Measurements from ENCODE around the gene GALM. TPM values are rescaled to one million over a fixed set of nuclear protein-coding genes. Genes with fewer than 3 reads are reported as not detected.

Gene GALM
- total and polyA plus RNA-seq, 10 of the 15 experiments (the other 5 are each of a cell fraction or from before 2014, with no cell fraction given) = 1.1 to 4.0 (median 1.7) TPM

DNA sequence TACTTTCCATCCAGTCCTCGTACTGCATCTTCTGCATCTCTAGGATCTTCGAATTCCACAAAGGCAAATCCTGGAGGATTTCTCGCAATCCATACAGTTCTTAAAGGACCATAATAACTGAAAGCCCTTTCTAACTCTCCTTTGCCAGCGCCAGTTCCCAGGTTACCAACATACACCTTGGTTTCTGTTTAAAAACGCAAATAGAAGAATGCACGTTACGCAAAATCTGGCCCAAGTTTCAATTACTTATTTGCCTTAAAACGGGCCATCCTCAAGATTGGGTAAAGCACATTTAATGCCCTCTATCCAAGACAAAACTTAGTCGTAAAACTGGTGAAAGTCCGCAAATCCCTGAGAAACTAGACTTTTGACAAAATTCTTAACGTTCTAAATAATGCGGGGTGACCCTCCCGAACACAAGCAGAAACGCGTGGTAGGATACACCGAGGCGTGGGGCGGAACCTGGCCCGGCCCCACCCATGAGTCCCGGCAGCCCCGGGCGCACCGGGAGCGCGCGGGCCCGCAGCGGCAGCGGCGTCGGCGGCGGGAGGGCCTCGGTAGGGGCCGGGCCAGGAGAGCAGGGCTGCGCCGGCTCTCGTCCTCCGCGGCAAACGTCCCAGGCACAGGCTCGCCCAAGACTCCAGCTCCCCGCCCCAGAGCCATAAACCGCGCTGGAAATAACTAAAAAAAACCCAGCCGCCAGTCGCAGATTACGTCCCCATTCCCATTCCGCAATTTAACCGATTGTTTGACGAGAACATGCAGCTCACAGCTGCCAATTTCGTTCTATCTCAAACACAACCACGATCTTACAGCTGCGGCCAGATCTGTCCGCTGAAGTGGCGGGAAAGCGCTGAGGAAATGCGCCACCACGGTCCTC, 84.3 kb downstream of the GALM start (continued):
- TF ChIP-seq, protein P1, sequence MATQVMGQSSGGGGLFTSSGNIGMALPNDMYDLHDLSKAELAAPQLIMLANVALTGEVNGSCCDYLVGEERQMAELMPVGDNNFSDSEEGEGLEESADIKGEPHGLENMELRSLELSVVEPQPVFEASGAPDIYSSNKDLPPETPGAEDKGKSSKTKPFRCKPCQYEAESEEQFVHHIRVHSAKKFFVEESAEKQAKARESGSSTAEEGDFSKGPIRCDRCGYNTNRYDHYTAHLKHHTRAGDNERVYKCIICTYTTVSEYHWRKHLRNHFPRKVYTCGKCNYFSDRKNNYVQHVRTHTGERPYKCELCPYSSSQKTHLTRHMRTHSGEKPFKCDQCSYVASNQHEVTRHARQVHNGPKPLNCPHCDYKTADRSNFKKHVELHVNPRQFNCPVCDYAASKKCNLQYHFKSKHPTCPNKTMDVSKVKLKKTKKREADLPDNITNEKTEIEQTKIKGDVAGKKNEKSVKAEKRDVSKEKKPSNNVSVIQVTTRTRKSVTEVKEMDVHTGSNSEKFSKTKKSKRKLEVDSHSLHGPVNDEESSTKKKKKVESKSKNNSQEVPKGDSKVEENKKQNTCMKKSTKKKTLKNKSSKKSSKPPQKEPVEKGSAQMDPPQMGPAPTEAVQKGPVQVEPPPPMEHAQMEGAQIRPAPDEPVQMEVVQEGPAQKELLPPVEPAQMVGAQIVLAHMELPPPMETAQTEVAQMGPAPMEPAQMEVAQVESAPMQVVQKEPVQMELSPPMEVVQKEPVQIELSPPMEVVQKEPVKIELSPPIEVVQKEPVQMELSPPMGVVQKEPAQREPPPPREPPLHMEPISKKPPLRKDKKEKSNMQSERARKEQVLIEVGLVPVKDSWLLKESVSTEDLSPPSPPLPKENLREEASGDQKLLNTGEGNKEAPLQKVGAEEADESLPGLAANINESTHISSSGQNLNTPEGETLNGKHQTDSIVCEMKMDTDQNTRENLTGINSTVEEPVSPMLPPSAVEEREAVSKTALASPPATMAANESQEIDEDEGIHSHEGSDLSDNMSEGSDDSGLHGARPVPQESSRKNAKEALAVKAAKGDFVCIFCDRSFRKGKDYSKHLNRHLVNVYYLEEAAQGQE (IDR thresholded peaks at IDR 0.05; ENCODE audit: low read depth, low read length) = no peak

DNA sequence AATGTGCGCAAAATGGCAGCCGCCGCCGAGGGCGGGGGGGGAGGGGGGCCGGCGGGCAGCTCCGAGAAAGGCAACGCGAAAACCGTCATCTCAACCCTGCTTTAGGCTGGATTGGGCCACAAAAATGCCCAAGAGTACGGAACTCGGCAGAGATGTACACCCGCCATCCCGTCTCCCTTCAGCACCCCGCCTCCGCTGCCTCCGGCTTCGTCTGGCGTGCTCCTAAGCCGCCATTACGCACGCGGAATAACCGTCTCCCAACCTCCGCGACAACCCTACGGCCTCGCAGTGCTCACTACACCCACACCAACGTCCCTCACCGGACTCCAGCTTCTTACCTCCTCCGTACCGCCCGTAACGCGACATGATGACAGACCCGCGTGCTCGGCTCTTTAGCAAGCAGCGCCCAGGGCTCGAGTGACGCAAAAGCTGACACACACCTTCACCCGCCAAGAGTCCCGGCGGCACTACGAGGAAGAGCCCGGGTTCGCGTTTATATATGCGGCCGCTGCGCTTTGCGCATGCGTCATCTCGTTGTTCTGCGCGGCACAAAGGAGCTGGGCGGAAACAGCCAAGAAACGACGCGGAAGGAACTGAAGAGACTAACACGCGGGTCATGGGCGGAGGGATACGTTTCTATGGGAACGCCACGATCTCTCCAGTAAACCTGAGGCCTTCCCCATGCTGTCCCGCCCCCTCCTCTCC, 85.1 kb downstream of the GALM start, which contains the start of gene SRSF7:
TSS of gene SRSF7 (minus strand) at position 471 of the 705 bp plus-strand sequence. CDS start at position 366, 105 bp downstream.
- ChIA-PET RAD21 (ENCODE audit: unreplicated experiment) (interaction anchor here (0.6 to 2.0 kb wide), 9 partner anchors 11 to 388 kb away, joined by 3 to 10 read pairs (median 3); partner anchors contain the start of gene GALM), POLR2A (interaction anchor here (0.6 to 2.4 kb wide), 20 partner anchors 9 to 378 kb away, joined by 3 to 12 read pairs (median 4); partner anchors contain the start of genes DHX57 and MORN2), CTCF (interaction anchor here (0.8 to 1.8 kb wide), 6 partner anchors 9 to 194 kb away, joined by 3 to 9 read pairs (median 4); no protein-coding TSS in a partner anchor), SMC1A (ENCODE audit: uncharacterized antibody, unreplicated experiment) (interaction anchor here (0.6 to 1.5 kb wide), 5 partner anchors 12 to 345 kb away, joined by 3 to 5 read pairs (median 4); no protein-coding TSS in a partner anchor)
- peaks cover 51% of the 10 kb centered on the region for H3K79me2 ChIP-seq (ENCODE audit: control insufficient read depth, insufficient read depth, low read length)
- DNase-seq (ENCODE audit: low read depth, low spot score) = peak; percentile 93
- H3K4me1 ChIP-seq (ENCODE audit: control insufficient read depth, insufficient read depth, low read length) = no peaks in the 10 kb centered on the region; the same call in 1 of the 2 replicates
- peak within 1 kb of the TSS; percentile 97 for H3K27ac ChIP-seq (ENCODE audit: control insufficient read depth, insufficient read depth)
- intact Hi-C loops (cut with micrococcal nuclease; ENCODE audit: unreplicated experiment) (no loop called here), in situ Hi-C loops (cut with MboI) (no loop called here)
- peak within 1 kb of the TSS; percentile 68 for H3K4me2 ChIP-seq (ENCODE audit: control insufficient read depth, insufficient read depth)
- peak within 1 kb of the TSS; percentile 97 for H3K9ac ChIP-seq (ENCODE audit: control insufficient read depth, insufficient read depth, low read length)
- H2AFZ ChIP-seq (ENCODE audit: control insufficient read depth, low read depth, low read length) = peak within 1 kb of the TSS; percentile 97
- no peaks in the 10 kb centered on the region for H3K9me3 ChIP-seq (replicated peaks; ENCODE audit: control insufficient read depth, insufficient read depth, low read length)
- H3K27me3 ChIP-seq (replicated peaks in 1 of 2; ENCODE audit: control insufficient read depth in 2 of 2, insufficient read depth in 2 of 2, low read length in 1 of 2) = no peaks in the 10 kb centered on the region
- FAIRE-seq = peak; percentile 92
- H4K20me1 ChIP-seq (ENCODE audit: control insufficient read depth, insufficient read depth) = peaks cover 2% of the 10 kb centered on the region; the same call in 1 of the 2 replicates
- ATAC-seq = peak; percentile 84
- peak within 1 kb of the TSS; percentile 95 for H3K4me3 ChIP-seq
- peaks cover 8 to 31% of the 10 kb centered on the region in 2 experiments for H3K36me3 ChIP-seq (ENCODE audit: control insufficient read depth in 2 of 2, insufficient read depth in 2 of 2, low read length in 1 of 2)
- BruUV-seq (replicated peaks) = no TSS peak
- under 1% methylated on average over 64 of the region's 68 CpGs for WGBS (ENCODE audit: insufficient coverage, insufficient replicate concordance, low lambda C conversion rate, missing lambda C conversion rate)
- peak; percentile 88 for TF ChIP-seq HDGF (IDR thresholded peaks at IDR 0.05)
- peak; percentile 51 for TF ChIP-seq RUNX3 (IDR thresholded peaks at IDR 0.05; ENCODE audit: low read length)
- TF ChIP-seq ASH2L (IDR thresholded peaks at IDR 0.05; ENCODE audit: borderline replicate concordance, low read depth) = no peak
- peak; percentile 95 for TF ChIP-seq KLF5 (IDR thresholded peaks at IDR 0.05; ENCODE audit: partially characterized antibody)
- no peak for TF ChIP-seq BCL11A (IDR thresholded peaks at IDR 0.05; ENCODE audit: low read depth, low read length)
- TF ChIP-seq, protein P2, sequence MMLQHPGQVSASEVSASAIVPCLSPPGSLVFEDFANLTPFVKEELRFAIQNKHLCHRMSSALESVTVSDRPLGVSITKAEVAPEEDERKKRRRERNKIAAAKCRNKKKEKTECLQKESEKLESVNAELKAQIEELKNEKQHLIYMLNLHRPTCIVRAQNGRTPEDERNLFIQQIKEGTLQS (IDR thresholded peaks at IDR 0.05; ENCODE audit: borderline replicate concordance, extremely low read depth, low read depth, low read length) = no peak
- TF ChIP-seq ZNF207 (IDR thresholded peaks at IDR 0.05; ENCODE audit: borderline replicate concordance) = peak; percentile 96
- peak; percentile 92; the same call in 1 of the 2 replicates for TF ChIP-seq ZBED1 (IDR thresholded peaks at IDR 0.05; ENCODE audit: borderline replicate concordance)
- peak; percentile 89 for TF ChIP-seq MXI1 (IDR thresholded peaks at IDR 0.05; ENCODE audit: low read depth, low read length)
- peak; percentile 76; the same call in 1 of the 2 replicates for TF ChIP-seq CHD1 (IDR thresholded peaks at IDR 0.05; ENCODE audit: low read depth, low read length)
- TF ChIP-seq ZZZ3 (IDR thresholded peaks at IDR 0.05; ENCODE audit: control insufficient read depth, insufficient read length, low read depth) = no peak
- no peak for TF ChIP-seq ZNF24 (IDR thresholded peaks at IDR 0.05)
- peak; percentile 96 for TF ChIP-seq CHD2 (IDR thresholded peaks at IDR 0.05; ENCODE audit: borderline replicate concordance, low read depth, low read length)
- peak; percentile 99 for TF ChIP-seq NBN (IDR thresholded peaks at IDR 0.05)
- peak; percentile 79; the same call in 1 of the 2 replicates for TF ChIP-seq TARDBP (IDR thresholded peaks at IDR 0.05; ENCODE audit: borderline replicate concordance)
- TF ChIP-seq GABPA (IDR thresholded peaks at IDR 0.05; ENCODE audit: low read depth) = peak; percentile 44; the same call in 1 of the 2 replicates
- TF ChIP-seq POLR2AphosphoS2 (IDR thresholded peaks at IDR 0.05; ENCODE audit: low read depth, low read length) = peak; percentile 100
